22Rv1 (cell line): Measurements from ENCODE around the gene R3HDML.

Experiments used
- H3K27ac ChIP-seq: fragments of 450-650 bp; 2 replicates; pipeline ENCODE4 v1.5.1; 2017
- CTCF ChIP-seq: fragments of 450-650 bp; IDR thresholded peaks from 2 replicates; pipeline ENCODE4 v1.5.1; 2017; ENCODE audit warnings: mild to moderate bottlenecking
- ZFX ChIP-seq: fragments of 450-650 bp; IDR thresholded peaks from 2 replicates; pipeline ENCODE4 v1.6.1; 2017; ENCODE audit warnings: antibody characterized with exemption, borderline replicate concordance

R3HDML gene

GRCh38 chr20:44394452-44394701, 57.5 kb downstream of the R3HDML start:
- TF ChIP-seq ZFX: no peak
- no peak for TF ChIP-seq CTCF
- no peak overlapping the region for H3K27ac ChIP-seq

GRCh38 chr20:44394702-44395460, 58.0 kb downstream of the R3HDML start:
- no peak for TF ChIP-seq ZFX
- no peak for TF ChIP-seq CTCF
- H3K27ac ChIP-seq: no peak overlapping the region

GRCh38 chr20:44395461-44396340, 58.9 kb downstream of the R3HDML start:
- H3K27ac ChIP-seq: no peak overlapping the region
- TF ChIP-seq CTCF (no peak), ZFX (no peak)

GRCh38 chr20:44396369-44397130, 59.7 kb downstream of the R3HDML start:
- H3K27ac ChIP-seq: no peak overlapping the region

GRCh38 chr20:44398335-44398734, 61.5 kb downstream of the R3HDML start:
- no peak overlapping the region for H3K27ac ChIP-seq

More at GRCh38 chr20:44396369-44397130, 59.7 kb downstream of the R3HDML start:
- TF ChIP-seq ZFX (no peak), CTCF (no peak)

GRCh38 chr20:44399446-44399845, 62.6 kb downstream of the R3HDML start:
- no peak overlapping the region for H3K27ac ChIP-seq
- TF ChIP-seq CTCF: no peak
- TF ChIP-seq ZFX: no peak

More at GRCh38 chr20:44398335-44398734, 61.5 kb downstream of the R3HDML start:
- no peak for TF ChIP-seq CTCF
- no peak for TF ChIP-seq ZFX

- H3K27ac ChIP-seq: no peak overlapping the region
- TF ChIP-seq CTCF (no peak), ZFX (no peak)
Observed at GRCh38 chr20:44400671-44400969, 63.8 kb downstream of the R3HDML start.
